AG20443 (cell line): ENCODE measurements around the gene SLC22A1.
"Not testable (repeated sequence)": the region's sequence is repeated elsewhere in the genome, so short reads cannot be mapped to it uniquely, and the experiment has no call there.

Experiments used
- DNase-seq: peaks from one replicate; pipeline ENCODE4 v3.0.0; 2012; ENCODE audit warnings: low spot score, mixed read lengths

The SLC22A1 gene

DNA sequence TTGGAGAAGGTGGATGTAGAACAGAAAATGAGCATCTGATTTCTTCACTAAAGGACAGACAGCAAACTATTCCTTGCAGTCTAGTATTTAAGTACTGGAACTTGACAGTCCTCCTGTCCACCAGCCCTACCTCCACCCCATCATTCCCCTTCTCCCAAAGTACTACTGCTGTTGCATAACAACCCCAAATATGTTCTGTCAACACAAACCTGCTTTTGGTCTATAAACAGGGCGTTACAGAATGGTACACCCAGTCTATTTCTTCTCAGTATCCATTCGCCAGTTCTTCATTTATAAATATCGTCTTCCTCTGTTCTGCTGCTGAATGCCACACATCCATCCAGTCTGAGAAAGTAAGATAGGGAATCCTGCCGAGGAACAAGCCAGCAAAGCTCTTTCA is 27.7 kb upstream of the SLC22A1 start:
- DNase-seq, result no peak

- no peak for DNase-seq
Observed at GRCh38 chr6:160095146-160095845, 26.3 kb upstream of the SLC22A1 start.

DNA sequence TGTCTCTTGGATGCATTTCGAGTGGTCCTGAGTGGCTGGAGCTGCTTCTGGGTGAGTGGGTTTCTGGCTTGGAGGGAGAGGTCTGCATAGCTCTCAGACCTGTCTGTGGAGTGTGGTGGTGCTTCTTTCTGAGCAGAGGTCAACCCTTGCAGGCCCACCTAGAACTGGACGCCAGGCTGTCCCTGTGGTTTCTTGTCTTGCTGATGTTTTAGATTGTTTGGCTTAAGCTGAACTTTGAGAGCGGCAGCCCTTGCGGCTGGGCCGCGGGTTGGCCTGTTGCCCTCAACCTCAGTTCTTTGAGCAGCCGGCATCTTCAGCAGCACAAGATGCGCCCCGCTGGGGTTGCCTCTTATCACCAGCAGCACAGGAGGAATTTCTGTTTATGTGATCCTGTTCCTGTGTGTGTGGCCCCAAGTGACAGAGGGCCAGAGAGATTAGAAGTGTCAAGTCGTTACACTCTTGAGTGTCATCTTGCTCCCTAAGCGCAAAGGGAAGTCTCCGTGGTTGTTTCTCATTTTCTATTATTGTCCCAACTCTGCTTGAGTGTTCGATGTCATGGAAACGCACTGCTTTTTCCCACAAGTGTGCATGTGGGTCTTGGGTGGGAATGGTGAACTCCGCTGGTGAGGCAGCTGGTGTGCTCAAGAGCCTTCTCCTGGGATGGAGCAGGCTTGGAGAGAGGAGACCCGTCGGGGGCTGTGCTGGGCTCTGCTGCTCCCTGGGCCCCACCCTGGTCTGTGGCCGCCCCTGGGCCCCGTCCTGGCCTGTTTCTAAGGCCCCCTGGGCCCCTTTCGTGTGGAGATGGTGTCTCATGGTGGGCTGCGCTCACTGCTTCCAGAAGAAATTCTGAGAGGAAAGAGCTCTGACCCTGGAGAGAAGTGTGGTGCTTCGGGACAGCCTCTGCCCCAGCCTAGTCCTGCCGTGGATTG is 20.1 kb upstream of the SLC22A1 start:
- DNase-seq, result no peak

DNA sequence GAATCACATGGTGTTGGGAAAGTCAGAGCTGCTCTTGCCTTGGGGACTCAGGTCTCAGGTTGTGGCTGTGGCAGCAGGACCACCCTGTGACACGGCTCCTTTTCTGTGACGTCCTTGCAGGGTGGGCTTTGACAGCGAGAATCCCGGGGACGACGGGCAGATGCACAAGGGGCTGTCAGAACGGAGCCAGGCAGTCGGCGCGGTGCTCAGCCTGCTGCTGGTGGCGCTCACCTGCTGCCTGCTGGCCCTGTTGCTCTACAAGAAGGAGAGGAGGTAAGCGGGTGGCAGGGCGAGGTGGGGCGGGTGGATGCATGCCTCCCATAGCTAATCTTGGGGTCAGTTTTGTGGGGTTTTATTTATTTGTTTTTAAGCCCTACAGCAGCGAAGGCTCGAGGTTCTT is 19.2 kb upstream of the SLC22A1 start:
- DNase-seq, result no peak

GRCh38 chr6:160102956-160103824 is 18.4 kb upstream of the SLC22A1 start:
- DNase-seq, result peak; percentile 56

- DNase-seq, result no peak
Observed at GRCh38 chr6:160103825-160104100, 17.9 kb upstream of the SLC22A1 start.

GRCh38 chr6:160104821-160105517 is 16.6 kb upstream of the SLC22A1 start:
- DNase-seq, result no peak

- DNase-seq, result no peak
Observed at GRCh38 chr6:160106010-160106409, 15.6 kb upstream of the SLC22A1 start.

DNA sequence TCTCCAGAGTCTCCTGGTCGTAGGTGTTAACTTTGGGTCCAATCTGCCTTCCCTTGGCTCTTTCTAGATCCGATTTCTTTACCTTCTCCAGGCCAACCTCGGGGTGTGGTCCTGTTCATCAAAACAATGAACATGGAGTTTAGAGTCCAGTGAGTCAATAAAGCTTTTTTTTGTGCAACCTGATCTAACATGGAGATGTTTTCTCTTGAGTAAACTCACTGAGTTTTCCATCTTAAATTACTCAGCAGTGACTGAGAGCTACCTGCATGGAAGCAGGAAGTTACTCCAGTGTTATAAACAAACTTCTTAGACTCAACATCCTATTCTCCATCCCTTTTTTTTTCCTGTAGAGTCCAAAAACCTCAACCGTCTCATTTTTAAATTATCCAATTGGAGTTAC is 14.9 kb upstream of the SLC22A1 start:
- no peak for DNase-seq

- DNase-seq, result no peak
Observed at GRCh38 chr6:160108077-160108476, 13.5 kb upstream of the SLC22A1 start.

DNA sequence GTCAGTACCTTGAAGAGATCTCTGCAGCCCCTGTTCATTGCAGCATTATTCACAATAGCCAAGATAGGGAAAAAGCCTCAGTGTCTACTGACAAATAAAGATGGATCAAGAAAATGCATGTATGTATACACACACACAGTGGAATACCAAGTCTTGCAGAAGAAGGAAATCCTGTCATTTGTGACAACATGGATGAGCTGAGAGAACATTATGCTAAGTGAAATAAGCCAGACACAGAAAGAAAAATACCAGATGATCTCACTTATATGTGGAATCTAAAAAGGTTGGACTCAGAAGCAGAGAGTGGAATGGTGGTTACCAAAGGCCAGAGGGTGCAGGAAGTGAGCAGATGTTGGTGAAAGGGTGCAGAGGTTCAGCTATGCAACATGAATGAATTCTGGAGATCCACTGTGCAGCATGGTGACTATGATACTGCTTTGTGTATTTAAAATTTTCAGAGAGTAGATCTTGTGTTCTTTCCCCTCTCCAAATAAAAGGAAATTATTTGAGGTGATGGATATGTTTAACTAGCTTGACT is 11.0 kb upstream of the SLC22A1 start:
- no peak for DNase-seq

GRCh38 chr6:160111806-160112205 is 9.8 kb upstream of the SLC22A1 start:
- DNase-seq, result no peak

GRCh38 chr6:160112628-160113299 is 8.9 kb upstream of the SLC22A1 start:
- DNase-seq, result no peak

GRCh38 chr6:160114536-160114935 is 7.1 kb upstream of the SLC22A1 start:
- not testable (repeated sequence) for DNase-seq

DNA sequence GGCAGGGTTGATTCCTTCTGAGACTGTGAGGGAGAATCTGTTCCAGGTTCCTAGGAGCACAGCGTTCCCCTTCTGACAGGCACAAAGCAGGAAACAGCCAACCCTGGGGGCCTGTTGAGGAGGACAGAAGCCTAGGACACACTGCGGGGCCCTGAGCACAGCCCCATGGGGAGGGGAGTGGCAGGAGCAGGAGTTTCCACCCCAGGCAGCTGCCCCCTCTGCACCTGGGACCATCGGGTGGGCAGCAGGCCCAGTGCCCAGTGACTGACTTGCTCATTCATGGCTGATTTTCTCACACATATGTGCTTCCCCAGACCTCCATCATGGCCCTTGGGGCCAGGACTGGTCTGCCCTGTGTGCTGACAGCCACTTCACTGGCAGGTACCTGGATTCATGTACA is 6.2 kb upstream of the SLC22A1 start:
- DNase-seq, result no peak

DNA sequence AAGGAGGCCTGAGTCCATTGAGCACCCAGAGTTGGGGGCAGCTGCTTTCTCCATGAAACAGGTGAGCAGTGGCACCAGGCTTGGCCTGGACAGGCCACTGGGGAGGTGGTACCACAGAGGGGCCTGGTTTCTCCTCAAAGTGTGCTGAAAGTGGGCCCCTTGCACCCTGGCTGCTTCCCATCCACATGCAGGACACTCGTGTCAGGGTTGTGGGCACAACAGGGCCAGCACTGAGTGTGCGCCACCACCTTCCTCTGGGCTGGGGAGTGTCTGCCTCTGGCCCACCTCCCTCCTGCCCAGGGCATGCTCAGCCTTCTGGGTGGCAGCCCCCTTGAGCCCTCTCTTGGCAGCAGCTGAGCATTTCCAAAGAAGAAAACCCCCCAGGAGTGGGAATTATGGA is 5.2 kb upstream of the SLC22A1 start:
- no peak for DNase-seq

DNA sequence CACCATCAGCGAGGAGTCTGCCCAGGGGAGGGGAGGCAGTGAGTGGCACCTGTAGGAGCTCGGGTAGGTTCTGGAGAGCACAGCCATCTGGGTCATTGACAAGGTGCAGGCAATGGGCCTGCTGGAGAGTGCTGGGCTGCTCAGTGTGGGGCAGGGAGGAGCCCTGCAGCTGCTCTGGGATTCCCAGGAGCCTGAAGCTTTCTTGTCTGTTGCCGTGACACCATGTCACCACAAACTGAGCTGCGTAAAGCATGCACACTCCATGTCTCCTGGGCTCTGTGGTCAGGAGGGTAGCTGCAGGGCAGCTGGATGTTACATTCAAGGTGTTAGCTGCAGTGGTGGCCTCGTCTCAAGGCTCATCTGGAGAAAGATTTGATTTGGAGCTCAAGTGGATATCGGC is 4.5 kb upstream of the SLC22A1 start:
- DNase-seq, result no peak

DNA sequence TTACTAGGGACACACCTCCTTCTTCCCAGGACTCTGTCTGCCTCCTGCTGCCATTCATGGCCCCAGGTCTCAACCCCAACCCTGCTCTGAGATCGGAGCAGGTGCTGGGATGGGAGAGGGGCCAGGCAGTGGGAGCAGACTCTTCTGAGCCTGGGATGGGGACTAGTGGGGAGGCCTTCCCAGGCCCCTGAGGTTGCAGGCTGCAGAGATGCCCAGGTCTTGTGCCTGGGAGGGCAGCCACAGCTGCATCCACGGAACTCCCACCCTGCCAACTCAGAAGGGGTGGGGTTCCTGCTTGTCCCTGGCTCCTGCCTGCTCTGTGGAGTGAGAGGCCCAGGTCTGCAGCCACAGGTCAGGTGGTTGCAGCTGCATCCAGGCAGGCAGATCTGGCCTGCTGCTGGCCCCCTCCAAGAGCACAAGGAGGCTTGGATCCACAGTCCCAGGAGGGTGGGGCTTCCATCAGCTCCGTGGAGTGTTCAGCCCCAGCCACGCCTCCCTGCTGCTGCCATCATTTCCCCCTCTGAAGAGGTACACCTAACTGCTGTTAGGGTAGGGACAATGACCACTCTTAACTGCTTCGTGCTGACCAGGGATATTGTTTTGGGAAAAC is 2.9 kb upstream of the SLC22A1 start:
- DNase-seq, result no peak

GRCh38 chr6:160120087-160120486 is 1.5 kb upstream of the SLC22A1 start:
- DNase-seq, result no peak

DNA sequence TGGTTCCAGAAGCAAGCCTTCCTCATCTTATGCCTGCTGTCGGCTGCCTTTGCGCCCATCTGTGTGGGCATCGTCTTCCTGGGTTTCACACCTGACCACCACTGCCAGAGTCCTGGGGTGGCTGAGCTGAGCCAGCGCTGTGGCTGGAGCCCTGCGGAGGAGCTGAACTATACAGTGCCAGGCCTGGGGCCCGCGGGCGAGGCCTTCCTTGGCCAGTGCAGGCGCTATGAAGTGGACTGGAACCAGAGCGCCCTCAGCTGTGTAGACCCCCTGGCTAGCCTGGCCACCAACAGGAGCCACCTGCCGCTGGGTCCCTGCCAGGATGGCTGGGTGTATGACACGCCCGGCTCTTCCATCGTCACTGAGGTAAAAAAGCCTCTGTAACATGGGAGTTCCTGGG is 366 bp downstream of the SLC22A1 start:
- DNase-seq, result no peak

DNA sequence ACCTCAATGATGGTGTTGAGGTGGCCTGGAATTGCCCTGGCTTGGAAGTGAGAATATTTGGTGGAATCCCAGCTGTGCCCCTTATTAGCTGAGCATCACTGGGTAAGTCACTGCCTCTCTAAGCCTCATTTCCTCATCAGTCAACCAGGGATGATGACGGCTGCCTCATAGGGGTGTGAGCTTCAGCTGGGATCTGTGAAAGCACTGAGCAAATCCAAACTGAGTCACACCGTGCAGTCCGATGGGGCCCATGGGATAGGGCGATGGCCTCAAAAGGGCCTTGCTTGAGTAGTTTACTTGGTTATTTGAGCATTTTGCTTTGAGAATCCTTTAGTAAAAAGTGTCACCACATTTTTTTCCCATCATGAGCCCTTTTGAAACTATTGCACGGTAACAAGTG is 1.1 kb downstream of the SLC22A1 start:
- no peak for DNase-seq
